SKM-1 (cell line): ENCODE measurements around the gene MSI2.

ENCODE experiments used
- DNase-seq: peaks from one replicate; lab custom pipeline; 2025; ENCODE audit not compliant: unreplicated experiment; lab: John Stamatoyannopoulos, UW

Gene MSI2

DNA sequence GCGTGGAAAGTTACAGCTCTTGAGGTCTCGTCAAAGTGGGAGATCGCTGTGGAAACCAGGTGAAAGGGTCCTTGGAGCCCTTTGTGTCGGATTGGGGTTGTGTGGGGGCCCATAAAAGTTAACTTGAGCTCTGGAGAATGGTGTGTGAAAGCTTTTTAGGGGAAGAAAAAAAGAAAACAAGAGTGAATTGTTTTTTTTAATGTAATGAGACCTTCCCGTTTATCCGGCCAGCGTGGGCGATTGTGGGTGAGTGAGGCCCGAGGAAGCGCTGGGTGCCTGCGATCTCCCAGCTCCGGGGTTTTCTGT, 150.6 kb downstream of the MSI2 start:
- no peak for DNase-seq

DNA sequence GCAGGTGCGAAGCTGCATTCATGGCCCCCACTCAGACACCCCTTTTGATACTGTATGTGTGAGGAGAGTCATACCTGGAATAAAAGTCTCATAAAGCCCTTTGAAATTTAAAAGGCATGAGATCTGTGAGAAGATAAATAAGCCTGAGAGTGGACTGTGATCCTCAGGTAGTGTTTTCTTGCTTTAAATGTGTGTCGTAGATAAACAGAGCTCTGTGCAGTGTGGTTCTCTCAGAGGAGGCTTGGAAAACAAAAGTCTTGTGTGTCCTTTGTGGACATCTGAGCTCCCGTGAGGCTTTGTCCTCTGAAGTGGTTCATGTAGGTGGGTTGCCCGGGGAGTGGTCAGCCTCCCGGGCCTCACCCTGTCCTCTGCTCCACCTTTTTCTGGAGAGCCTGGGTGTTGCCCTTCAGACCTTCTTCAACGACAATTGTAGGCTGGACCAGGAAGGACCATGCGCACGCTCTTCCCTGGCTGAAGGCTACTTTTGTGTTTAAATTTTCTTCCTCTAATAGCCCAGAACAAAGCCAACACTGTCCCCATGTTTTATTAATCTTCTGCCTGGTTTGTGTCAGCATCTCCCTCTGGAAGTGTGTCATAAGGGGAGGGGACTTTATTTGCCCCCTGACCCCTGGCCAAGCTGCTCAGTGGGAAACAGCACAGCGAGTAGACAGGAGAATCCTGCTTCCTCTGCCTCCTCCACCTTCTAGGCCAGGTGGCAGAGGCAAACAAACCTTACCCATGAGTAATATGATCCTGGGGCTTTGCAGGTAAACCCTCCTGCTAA, 151.2 kb downstream of the MSI2 start:
- no peak for DNase-seq

DNA sequence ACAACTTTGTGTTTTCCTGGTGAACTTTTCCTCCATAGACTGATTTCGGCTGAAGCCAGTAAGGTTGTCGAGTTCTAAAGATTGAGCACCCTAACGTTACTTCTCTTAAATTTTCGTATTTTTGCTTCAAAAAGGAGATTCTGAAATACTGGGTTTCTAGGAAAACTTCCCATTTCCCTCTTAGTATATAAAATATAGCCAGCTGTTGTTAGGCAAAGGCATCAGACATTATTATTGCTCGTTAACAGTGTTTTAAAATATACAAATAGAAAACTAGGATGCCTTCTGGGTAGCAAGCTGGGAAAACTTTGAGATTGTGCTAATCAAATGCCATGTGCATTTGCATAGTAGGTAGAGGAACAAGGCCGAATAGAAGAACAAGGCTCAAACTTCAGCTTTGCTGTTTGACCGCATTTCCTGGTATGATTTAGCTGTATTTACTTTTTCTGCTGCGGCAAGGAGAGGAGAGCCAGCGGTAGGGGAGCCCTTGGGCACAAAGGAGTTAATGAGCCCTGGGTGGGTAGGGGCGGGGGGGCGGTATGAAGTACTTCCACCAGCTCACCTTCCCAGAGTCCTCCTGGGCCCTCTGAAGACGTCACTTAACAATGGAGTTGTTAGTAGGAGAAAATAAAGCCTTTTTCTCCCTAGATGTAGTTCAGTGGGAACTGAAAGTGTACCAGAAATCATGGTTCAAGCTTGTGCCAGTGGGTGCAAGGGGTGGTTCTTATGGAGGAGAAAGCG, 151.9 kb downstream of the MSI2 start:
- no peak for DNase-seq

DNA sequence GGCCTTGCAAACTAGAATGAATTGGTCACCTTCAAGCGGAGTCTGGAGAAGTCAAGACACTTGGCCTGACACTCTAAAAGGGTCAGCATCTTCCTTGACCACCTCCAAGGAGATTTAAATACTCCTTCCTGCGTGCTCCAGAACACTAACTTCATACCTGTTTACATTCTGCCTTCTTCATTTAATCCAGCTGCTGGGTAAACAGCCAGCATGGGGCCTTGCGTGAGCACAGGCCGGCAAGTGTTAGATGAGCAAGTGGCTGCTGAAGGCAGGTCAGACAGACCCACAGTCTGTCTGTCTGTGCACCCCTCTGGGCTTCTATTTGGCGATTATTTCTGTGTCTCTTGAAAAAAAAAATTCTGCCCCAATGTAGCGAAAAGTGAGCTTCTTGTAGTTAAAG, 153.8 kb downstream of the MSI2 start:
- no peak for DNase-seq

DNA sequence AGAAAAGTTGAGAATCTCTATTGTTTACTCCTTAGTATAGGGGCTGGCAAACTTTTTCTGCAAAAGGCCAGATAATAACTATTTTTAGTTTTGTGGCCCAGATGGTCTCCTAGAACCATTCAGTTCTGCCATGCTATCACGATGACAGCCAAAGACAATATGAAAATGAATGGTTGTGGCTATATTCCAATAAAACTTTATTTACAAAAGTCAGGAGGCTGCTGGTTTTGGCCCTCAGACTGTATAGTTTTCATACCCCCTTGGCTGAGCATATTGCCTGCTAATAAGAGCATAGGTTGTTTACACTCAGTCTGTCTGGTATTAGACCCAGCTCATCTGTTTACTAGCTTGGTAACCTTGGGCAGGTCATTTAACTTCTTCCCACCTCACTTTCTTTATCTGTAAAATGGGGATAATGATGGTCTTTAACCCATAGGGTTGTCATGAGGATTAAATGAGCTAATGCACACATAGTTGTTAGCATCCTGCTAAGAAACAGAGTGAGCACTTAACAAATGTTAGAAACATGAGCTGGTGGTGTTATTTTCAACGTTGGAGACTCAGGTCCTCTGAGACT, 156.3 kb downstream of the MSI2 start:
- no peak for DNase-seq

DNA sequence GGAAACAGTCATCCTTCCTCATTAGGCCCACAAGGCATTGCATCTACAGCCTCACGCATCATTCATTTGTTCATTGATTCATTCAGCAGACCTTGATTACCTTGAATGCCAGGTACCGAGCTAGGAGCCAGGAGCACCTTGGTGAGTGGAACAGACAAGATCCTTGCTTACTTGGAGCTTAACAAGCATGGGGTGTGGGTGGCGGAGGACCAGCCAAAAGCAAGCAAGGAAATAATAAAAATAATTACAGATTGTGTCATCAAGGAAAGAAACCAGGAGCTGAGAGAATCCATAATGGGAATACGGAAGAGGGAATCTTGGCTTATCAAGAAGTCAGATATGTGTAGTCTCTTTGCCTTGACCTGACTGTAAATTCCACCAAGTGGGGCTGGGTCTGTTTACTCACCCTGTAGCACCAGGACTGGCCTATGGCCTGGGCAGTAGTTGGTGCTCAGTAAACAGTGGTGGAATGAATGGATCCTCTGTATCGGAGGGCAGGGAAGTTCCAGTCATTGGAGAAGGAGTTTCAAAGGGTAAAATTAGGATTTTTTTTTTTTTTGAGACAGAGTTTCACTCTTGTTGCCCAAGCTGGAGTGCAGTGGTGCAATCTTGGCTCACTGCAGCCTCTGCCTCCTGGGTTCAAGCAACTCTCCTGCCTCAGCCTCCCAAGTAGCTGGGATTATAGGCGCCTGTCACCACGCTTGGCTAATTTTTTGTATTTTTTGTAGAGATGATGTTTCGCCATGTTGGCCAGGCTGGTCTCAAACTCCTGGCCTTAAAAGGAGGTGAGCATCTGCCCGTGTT, 157.7 kb downstream of the MSI2 start:
- DNase-seq: no peak

DNA sequence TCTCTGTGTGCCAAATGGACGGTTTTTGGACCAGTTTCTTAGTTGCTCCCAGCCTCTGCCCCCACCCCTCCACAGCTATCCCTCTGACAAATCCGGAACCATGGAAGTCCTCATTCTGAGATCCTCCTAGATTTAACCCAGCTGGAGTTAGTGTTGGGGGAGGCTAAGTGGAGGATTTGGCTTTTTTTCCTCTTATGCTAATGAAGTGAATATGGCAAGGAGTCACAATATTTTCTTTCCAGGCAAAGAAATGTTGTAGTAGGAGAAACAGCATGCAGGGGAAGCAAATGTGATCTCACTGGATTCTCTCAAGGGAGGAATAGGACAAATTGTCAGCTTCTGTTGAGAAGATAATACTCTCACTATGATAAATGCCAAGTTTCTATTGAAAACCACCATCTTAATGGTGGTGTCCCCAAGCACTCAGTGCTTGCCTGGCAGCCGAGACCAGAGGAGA, 159.5 kb downstream of the MSI2 start:
- no peak for DNase-seq

DNA sequence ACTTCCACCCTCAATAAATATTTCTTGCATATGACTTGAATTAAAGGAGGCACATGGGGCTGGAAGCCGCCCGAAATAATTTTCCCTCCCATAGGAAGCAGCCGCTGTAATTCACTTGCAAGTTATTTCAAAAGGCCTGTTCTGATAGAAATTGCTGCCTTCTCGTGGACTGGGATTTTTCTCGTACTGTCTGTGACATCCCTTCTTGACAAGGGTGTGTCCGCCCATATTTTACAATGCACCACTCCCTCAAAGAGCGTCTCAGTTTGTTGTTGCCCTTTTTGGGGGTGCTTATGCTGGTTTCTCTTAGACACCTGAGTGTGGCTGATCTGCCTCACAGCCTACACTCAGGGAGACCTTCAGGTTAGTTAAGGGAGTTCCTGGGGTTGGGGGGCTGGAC, 160.0 kb downstream of the MSI2 start:
- no peak for DNase-seq

DNA sequence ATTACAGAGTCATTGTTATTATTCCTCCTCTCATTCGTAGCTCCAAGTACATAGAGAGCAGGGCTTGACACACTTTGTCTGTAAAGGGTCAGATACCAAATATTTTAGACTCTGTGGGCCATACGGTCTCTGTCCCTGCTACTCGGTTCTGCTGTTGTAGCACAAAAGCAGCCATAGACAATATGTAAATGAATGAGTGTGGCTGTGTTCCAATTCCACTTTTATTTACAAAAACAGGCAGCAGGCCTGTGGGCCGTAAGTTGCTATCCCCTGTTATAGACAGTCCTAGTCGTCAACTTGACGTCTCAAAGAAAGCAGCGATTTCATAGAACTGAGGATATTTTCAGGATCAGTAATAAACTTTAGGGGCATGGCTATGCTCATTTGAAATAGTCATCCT, 161.6 kb downstream of the MSI2 start:
- no peak for DNase-seq

DNA sequence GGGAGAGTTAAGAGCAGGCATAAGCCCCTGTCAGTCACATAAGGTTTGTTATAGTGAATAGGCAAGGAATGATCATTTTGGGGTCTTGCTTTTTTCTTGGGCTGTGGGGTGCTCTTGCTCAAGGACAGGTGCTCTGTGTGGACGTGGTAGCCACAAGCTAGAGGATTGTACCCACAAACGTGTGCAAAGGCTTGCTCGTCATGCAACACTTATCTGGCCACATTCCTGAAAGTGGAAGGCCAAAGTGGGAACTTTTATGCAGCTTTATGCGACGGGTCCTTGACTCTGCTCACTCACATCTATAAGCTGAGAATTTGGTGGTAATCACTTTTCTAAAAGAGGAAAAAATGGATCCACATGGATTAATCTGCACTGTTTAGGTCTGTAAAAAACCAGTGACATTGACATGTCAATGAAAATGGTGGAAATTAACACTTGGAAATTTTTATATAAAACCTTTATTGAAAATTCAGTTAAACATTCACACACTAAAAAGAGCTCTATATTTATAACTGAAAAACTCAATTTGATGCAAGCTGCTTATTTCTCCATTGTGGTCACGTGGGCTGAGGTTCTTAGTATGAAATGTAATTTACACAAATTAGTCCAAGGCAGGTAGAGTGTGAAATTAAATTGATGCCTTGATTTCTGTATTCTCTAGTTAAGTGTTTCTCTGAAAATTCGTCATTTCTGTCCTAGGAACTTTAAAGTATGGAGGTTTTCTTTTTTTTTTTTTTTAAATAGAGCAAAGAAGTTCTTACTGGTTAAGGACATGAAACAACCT, 162.3 kb downstream of the MSI2 start:
- no peak for DNase-seq

DNA sequence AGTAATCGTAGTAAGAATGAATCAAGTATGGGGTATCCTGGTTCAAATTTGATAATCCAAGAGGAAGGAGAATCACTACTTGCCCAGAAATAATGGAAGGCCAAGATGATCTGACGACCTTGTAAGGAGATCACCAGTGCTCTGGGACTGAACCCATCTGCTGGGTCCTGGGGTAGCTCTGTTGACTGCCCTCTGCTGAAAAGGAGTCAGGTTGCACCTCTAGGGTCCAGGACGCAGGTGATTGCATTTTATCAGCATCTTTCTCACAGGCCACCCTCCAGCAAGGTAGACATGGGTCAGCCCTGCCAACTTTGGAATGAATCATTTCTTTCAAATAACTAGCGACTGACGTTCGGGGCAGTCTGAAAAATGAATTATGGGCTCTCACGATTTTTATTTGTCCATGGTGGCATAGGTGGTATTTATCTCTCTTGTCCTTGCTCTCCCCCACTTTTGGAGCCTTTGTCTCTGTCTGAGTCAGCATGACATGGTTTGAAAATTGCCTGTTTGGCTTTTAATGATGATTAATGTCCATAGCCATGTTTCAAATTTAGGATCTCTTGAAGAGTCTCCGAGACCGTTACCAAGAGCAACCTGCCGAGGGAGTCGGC, 163.7 kb downstream of the MSI2 start:
- no peak for DNase-seq

DNA sequence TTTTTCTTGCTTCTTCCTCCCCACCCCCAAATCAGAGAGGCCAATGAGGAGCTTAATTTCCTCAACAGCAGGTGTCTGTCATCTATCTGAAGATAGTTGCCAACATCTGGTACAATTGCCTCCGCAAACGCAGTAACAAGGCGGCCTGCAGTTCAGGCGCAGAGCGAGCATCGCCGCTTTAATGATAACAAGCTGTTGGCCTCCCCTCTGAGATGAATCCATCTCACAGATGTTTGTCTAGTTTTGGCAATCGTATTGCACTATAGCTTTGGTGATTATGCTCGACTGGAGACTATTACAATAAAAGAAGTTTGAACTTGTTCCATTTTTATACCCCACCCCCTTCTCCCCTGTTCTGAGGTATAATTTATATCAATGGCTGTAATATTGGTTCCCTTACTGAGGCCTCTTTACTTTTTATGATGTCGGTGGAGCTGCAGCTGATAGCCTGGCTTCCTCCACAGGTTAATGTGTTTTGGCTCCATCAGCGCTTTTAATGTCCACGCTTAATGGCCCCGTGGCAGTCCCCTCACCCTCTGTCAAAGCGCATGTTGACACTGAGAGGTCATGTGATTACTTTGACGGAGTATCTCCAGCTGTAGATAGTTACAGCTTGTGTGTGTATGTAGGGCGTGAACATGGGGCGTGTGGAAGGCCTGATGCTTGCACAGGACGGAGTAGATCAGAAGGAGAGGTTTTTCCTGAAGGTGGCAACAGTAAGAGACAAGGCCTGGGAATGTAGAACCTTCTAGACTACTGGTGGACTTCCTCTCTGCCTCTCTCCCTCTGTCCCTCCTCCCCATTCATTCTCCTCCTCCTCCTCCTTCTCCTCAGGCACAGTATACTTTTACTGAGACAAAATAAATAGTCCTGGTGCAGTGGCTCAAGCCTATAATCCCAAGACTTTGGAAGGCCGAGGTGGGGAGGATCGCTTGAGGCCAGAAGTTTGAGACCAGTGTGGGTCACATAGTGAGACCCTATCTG, 164.7 kb downstream of the MSI2 start:
- DNase-seq: no peak

DNA sequence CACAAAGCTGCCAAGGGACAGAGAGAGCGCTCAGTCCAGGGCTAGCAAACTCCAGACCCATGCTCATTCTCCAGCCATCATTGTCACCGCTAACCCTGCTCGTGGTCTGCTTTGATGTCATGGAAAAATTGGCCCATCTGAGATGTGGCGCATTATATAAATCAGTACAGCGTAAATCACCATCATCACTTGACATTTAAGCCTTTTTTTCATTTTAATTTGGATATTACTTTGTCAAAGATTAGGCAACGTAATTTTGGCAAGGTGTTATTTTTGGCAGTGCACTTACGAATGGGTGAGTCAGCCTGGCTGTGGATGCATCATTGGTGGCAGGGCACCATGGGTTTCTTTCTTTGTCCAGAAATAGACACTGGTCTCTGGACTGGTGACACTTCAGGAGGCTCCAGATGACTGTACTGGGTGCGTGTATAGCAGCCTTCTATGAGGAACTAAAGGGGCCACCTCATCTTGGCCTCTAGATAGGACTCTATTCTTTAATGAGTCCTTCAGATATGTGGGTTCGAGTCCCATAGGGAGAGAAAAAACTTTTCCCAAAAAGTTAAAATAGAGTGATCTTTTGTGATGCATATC, 166.3 kb downstream of the MSI2 start:
- no peak for DNase-seq

DNA sequence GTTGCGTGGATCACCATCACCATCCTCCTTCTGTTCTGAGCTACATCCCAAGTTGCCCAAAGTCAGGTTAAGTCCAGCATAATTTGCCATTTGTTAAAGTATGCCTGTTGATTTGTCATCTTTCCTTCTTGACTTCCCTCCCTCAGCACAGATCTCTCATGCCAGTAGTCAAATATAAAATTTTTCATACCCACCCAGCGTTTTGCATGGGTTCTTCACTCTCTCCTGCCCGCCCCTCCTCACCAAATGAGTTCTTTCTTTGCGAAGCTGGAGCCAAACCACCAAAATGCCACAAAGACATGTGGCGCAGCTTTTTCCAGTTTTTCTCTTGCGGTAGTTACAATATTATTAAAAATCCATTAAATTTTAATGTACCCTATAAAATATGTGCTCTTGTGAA, 167.2 kb downstream of the MSI2 start:
- no peak for DNase-seq

DNA sequence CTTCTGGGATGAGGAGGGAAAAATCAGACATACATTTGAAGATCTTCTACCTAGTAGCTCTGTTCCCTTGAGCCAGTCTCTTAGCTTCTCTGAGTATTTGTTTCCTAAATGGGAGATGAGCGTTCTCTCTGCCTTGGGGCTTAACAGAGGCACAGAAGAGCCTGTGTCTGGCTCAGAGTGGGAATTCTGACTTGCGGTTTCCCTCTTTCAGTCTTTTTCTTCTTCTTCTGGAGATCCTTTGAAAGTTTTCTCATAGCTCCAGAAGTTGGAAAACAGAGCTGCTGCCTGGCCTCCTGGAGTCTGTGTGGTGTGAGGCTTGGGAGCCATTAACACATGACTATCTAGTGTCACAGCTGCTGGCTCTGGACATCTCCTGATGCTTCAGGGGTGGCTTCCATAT, 167.9 kb downstream of the MSI2 start:
- no peak for DNase-seq

DNA sequence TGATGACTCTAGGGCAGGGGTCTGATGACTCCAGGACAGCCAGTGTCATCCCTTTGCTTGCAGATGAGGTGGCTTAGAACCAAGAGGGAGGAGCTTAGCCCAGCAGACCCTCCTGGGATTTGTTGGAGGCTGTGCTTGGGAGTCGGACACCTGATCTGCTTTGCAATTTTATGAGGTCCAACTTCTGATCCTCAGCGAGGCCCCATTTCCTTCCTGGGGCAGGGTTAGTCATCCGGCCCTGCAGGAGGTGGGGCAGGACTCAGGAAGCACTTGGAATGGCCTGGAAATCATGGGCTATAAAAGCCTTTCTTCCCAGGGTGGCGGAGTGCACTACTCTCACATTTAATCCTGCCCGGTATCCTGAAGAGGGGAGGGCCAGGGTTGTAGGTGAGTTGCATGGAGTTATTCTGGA, 168.5 kb downstream of the MSI2 start:
- DNase-seq: no peak

DNA sequence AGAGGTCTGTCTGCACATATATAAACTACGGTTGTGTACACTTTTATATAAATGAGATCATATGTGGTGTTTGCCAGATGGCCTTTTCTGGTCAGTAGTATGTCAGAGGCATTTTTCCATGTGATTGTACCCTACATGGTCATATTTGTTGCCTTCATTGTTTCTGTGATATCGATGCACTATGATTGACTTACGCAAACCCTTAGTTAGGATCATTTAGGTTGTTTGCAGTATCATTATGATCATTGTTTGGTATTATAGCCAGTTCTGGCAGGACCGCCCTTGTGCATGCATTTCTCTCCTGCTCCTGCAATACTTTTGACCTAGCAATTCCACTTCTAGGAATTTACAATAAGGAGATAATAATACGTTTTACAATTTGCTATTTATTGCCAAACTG, 169.1 kb downstream of the MSI2 start:
- DNase-seq: no peak

DNA sequence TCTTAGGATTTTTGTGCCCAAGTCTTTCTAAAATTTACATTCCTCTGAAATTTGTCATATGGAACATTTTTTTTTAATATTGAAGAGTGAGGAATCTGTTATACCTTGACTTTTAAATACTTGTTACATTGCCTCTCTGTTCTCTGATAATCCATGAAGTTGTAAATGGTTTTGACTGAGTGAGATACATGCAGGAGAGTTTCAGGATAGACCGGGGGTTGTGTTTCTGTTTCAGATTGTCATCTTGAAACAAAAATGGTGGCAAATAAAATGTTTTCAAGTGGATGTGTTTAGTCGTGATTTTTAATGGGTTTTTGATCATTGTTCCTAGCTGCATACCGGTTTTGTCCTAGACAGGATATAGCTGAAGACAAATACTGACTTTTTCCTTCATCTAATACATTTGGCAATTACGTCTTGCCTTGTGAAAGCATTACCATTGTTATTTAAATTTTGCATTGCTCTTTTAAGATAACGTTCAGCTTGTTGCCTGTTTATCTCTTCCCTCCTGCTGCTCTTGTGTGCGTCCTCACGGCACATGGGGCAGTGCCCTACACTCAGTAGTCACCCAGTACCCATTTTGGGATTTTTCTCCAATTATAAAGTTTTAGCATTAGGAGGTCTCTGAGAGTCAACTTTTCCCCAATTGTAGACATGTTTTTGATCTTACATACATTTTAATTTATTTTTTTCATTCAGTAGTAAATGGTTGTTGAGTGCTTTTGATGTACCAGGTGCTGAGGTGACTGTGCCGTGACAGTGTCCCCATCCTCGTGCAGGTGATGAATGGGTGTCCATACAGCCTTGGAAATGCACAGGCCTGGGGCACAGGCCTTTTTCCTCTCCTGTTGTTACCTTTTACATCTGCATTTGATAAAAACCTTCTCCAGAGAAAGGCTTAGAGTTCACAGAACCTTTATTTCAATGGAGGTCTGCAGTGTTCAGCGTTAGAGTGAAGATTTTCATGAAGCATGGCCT, 169.9 kb downstream of the MSI2 start:
- DNase-seq: no peak
